Kidney epithelial cell (primary cell): ENCODE measurements around the gene EFCAB6. TPM values are rescaled to one million over a fixed set of nuclear protein-coding genes. Genes with fewer than 3 reads are reported as not detected.

Source experiments
- DNase-seq: peaks from one replicate; pipeline ENCODE4 v3.0.0-alpha.2; 2010; ENCODE audit warnings: low read depth
- H3K27me3 ChIP-seq: 2 replicates; pipeline ENCODE4 v1.6.0; 2011; ENCODE audit warnings: low read length; ENCODE audit not compliant: control insufficient read depth, insufficient read depth
- H3K36me3 ChIP-seq: 2 replicates; pipeline ENCODE4 v1.5.1; 2011; ENCODE audit warnings: low read length; ENCODE audit not compliant: control insufficient read depth, insufficient read depth
- H3K4me3 ChIP-seq: 2 replicates; pipeline ENCODE4 v1.5.1; 2011; ENCODE audit warnings: low read depth, mild to moderate bottlenecking, control low read depth, low read length
- CTCF ChIP-seq: IDR thresholded peaks from 2 replicates; pipeline ENCODE4 v1.5.1; 2011; ENCODE audit warnings: mild to moderate bottlenecking, moderate library complexity, low read length, control low read depth, inconsistent platforms; ENCODE audit not compliant: insufficient read depth, poor library complexity, severe bottlenecking
- total RNA-seq: library from RNA; depleted of rRNA; stranded (reverse); fragments of >200 nt; gene quantifications from 2 replicates; pipeline ENCODE4 v1.2.3, GENCODE V29; 2015

EFCAB6 gene
- total RNA-seq, 1 donor from 2014 or later: 2.3 TPM

- H3K4me3 ChIP-seq: no peak overlapping the region
These were observed 14.3 kb upstream of the EFCAB6 start for GRCh38 chr22:43826142-43827002.

GRCh38 chr22:43825651-43826050, 13.5 kb upstream of the EFCAB6 start:
- DNase-seq: no peak
- no peak overlapping the region for H3K4me3 ChIP-seq
- no peaks in the 10 kb centered on the region for H3K36me3 ChIP-seq
- H3K27me3 ChIP-seq: no peaks in the 10 kb centered on the region
- TF ChIP-seq CTCF: no peak

More at GRCh38 chr22:43826142-43827002, 14.3 kb upstream of the EFCAB6 start:
- peak; percentile 52 for TF ChIP-seq CTCF
- Histone ChIP-seq H3K36me3 (no peaks in the 10 kb centered on the region), H3K27me3 (peaks cover under 1% of the 10 kb centered on the region)
- DNase-seq: peak; percentile 44

GRCh38 chr22:43824724-43825420, 12.8 kb upstream of the EFCAB6 start:
- no peak for DNase-seq
- TF ChIP-seq CTCF: no peak
- no peak overlapping the region for H3K4me3 ChIP-seq

GRCh38 chr22:43823911-43824665, 12.0 kb upstream of the EFCAB6 start:
- TF ChIP-seq CTCF: no peak
- no peak for DNase-seq
- Histone ChIP-seq H3K27me3 (no peaks in the 10 kb centered on the region), H3K36me3 (no peaks in the 10 kb centered on the region), H3K4me3 (no peak overlapping the region)

More at GRCh38 chr22:43824724-43825420, 12.8 kb upstream of the EFCAB6 start:
- Histone ChIP-seq H3K27me3 (no peaks in the 10 kb centered on the region), H3K36me3 (no peaks in the 10 kb centered on the region)

- no peaks in the 10 kb centered on the region for H3K36me3 ChIP-seq
- H3K4me3 ChIP-seq: no peak overlapping the region
- TF ChIP-seq CTCF: no peak
- peak; percentile 85 for DNase-seq
- H3K27me3 ChIP-seq: no peaks in the 10 kb centered on the region
These were observed 11.3 kb upstream of the EFCAB6 start for GRCh38 chr22:43823353-43823908.
